Right lobe of liver (tissue), 4 donors: ENCODE measurements around the gene CFAP46.

Source experiments
- POLR2A ChIP-seq: fragments of 450-650 bp; IDR thresholded peaks from one replicate; pipeline ENCODE4 v1.6.1; 2017; ENCODE audit warnings: antibody characterized with exemption, mild to moderate bottlenecking
- TF ChIP-seq, protein P1 (sequence below), 4 donors: fragments of 200-600 bp in 3 of 4; fragments of 450-650 bp in 1 of 4; IDR thresholded peaks; one replicate each; pipeline versions ENCODE4 v1.5.1 to v1.8.0; 2016 to 2022; ENCODE audit warnings: antibody characterized with exemption in 4 of 4, mild to moderate bottlenecking in 2 of 4
- donor health status: DM: no; HTN: no; CAD: no.
- donor health status: DM: no; HTN: no; CAD: no.
- donor health status: DM: no; HTN: yes; CAD: no.

DNA sequence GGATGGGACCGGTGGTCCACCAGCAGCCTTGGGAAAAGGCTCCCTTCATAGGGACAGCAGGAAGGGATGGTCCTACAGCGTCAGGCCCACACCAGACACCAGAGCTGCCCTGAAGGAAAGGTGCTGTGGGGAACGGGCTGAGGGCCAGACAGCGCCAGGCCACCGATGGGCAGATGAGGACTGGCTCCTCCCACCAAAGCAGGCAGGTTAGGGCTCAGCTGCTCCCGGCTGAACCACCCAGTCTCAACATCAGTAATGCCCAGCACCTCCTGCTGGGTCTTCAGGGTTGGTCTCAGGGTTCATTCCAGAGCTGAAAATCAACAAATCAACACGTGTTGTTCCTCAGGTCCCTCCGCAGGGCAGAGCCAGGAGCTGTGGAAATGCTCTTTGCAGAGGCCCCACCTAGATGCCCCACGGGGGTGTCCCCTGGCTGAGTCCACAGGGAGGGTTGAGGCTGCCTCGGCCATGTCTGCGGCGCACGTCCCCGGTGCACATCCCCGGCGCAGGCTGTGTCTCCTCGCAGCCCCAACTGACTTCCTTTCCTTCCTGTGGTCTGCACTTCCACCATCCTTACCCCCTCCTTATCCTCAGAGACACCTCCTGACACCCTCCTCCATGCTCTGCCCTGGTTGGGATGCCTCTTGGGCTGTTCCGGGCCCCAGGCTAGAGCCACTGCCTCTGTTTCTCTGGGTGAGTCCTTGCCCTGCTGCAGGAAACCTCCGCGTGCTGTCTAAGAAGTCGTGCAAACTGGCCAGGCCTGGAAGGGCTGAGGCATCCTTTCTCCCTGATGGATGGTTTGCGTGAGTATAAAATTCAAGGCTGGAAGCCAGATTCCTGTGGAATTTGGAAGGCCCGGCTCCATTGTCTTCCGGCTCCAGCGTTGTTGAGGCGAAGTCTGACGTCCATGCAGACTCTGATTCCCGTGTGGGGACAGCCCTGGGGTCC, 32.8 kb upstream of the CFAP46 start:
- TF ChIP-seq, protein P1, sequence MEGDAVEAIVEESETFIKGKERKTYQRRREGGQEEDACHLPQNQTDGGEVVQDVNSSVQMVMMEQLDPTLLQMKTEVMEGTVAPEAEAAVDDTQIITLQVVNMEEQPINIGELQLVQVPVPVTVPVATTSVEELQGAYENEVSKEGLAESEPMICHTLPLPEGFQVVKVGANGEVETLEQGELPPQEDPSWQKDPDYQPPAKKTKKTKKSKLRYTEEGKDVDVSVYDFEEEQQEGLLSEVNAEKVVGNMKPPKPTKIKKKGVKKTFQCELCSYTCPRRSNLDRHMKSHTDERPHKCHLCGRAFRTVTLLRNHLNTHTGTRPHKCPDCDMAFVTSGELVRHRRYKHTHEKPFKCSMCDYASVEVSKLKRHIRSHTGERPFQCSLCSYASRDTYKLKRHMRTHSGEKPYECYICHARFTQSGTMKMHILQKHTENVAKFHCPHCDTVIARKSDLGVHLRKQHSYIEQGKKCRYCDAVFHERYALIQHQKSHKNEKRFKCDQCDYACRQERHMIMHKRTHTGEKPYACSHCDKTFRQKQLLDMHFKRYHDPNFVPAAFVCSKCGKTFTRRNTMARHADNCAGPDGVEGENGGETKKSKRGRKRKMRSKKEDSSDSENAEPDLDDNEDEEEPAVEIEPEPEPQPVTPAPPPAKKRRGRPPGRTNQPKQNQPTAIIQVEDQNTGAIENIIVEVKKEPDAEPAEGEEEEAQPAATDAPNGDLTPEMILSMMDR (IDR thresholded peaks at IDR 0.05): no peak
- TF ChIP-seq POLR2A: no peak
